Daoy (cell line): ENCODE results near the gene UGT2A1. TPM values are rescaled to one million over a fixed set of nuclear protein-coding genes. Genes with fewer than 3 reads are reported as not detected.

Experiments used
- DNase-seq: peaks from one replicate; pipeline ENCODE4 v3.0.0-alpha.2; 2015; ENCODE audit warnings: low read depth
- total RNA-seq: library from RNA; depleted of rRNA; stranded (reverse); fragments of >200 nt; shearing (Covaris generic); gene quantifications from 2 replicates; pipeline ENCODE4 v1.2.3, GENCODE V29; 2014; rRNA removed

UGT2A1 gene
- total RNA-seq, 1 experiment from 2014 or later: not detected

DNA sequence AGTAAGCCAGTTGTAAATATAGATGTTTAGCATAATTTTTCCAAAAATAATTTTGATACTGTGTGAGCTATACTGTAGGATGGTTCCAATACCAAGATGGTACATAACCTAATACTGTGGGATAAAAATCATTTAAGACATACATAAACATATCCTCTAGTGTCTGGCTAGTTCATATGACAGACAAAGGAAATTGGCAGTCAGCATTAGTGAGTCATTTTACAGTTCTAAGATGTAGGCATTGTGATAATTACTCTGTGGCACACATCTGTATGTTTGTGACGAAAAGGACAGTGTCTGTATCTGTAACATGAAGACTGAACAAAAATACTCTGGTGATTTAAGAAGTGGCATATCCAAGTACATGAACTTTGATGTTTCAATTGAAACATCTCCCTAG lies 63.2 kb downstream of the UGT2A1 start:
- DNase-seq: no peak

DNA sequence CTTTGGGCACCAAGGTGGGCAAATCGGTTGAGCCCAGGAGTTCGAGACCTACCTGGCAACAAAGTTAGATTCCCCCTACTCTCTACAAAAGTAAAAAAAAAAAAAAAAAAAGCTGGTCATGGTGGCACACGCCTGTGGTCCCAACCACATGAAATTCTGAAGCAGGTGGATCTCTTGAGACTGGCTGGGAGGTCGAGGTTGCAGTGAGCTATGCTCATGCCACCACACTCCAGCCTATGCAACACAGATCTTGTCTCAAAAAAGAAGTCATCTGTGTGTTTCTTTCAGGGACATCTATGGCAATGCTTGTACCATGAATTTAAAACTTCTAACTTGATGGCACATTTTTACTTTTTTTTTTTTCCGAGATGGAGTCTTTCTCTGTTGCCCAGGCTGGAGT lies 68.9 kb downstream of the UGT2A1 start:
- no peak for DNase-seq

DNA sequence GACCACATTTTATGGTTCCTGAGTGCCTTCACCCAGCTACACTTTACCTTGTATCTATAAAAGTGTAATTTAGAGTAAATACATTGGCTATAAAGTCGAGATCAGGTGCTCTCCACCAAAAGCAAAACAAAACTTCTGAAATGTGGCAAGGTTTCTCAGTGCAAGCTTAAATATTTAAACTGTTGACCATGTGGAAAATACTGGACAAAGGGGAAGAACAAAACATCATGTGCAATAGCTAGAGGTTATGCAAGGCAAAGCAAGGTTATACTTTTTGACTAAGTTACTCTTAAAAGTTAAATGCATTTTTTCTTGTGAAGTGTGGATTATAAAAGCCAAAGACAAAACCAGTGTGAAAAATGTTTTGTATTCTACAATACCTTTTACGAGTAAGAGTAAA lies 69.5 kb downstream of the UGT2A1 start:
- DNase-seq: no peak

DNA sequence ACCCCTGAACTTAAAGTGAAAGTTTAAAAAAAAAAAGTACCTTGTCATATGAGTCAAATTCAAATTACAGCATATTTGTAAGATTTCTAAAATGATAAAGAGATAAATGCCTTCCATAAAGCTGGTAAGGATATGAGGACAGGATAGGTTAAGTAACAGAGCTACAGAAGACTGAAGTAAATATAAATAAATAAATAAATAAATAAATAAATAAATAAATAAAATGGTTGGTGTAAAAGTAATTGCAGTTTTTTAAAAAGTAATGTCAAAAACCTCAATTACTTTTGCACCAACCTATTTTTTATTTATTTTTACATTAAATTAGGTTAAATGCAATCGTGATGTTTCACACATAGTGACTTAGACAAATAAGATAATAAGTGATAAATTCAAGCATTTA lies 75.8 kb downstream of the UGT2A1 start:
- no peak for DNase-seq

DNA sequence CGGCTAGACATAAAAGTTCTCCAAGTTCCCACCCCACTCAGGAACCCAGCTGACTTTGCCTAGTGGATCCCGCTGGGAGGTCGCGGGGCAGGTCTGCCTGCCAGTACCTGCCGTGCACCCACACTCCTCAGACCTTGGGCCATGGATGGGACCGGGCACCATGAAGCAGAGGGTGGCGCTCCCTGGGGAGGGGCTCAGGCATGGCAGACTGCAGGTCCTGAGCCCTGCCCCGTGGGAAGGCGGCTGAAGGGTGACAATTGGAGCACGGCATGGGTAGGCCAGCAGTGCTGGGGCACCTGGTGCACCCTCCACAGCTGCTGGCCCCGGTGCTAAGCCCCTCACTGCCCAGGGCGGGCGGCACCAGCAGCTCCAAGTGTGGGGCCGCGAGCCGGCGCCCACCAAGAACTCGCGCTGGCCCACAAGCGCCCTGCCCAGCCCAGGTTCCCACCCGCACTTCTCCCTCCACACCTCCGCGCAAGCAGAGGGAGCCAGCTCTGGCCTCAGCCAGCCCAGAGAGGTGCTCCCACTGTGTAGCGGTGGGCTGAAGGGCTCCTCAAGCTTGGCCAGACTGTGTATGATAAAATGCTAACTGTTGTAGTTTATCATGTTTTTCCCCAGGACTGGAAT lies 76.7 kb downstream of the UGT2A1 start:
- no peak for DNase-seq

DNA sequence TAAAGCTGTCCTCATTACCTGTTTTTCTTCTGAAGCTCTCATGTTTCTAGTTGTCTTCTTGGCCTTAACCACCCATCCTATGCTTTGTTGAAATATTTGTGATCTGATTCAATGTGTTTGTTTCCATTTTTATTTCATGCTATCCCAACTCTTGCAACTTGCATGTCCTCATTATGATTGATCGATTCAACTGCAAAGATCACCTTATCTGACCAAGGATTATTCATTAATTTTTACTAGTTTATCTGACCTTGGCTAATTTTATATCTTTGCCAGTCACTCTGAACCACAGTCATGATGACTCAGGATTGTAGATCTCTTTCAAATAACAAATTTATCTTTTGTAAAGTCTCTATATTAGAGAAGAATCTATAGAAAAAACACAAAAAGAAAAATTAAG lies 84.3 kb downstream of the UGT2A1 start:
- no peak for DNase-seq

DNA sequence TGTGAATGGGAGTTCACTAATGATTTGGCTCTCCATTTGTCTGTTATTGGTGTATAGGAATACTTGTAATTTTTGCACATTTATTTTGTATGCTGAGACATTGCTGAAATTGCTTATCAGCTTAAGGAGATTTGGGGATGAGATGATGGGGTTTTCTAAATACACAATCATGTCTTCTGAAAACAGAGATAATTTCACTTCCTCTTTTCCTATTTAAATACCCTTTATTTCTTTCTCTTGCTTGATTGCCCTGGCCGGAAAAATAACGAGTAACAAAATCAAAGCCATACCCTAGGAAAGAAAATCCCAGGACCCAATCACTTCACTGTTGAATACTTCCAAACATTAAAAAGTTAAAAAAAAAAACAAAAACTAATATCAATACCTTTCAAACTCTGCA lies 89.6 kb downstream of the UGT2A1 start:
- DNase-seq: no peak

DNA sequence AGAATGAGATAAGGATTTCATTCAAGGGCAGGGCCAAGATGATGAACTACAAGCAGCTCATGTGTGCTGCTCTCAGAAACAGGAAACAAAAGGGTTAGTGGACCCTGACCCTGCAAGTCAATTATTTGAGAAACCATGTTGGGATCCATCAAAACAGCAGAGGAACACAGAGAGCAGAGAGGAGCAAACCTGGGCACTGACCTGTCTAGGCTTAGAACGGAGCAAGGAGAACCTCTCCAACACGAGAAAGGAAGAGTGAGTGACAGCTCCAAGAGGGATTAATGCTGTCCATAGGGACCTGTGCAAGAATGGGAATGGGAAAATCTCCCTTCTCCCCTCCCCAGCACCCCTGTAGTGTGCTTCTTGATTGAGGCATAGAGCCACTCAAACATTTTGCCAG lies 103.4 kb downstream of the UGT2A1 start:
- DNase-seq: no peak

DNA sequence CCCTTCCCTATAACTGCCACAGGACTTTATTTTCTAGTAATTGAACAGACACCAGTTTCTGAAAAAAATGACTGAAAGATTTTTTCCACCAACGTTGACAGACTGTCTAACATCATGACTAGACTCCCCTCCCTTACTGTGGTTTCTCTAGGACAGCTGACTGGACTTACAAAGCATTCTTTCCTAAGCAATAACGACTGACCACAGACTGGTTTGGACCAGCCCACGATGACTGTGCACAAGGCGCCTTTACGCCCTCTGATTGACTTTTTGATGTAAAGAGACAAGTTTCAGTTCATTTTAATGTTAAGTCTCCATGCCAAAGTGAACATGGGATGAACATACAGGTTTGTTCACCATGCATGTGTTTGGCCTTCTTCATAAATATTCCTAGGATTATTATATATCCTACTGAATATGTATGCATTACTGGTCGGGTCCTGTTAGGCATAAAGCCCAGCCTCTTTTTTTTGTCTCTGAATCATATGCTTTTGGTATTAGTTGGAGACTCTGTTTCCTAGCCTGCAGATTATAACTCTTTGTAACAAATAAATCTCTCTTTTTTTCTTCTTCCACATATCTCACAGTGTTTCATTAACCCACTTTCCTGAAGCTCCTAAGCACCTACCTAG lies 106.8 kb downstream of the UGT2A1 start:
- DNase-seq: no peak

Other genes starting within 250 kb of the UGT2A1 start
- not detected in 2 replicates for gene UGT2B4, start 157.3 kb downstream of the UGT2A1 start, total RNA-seq
- gene UGT2A2, start 13.6 kb downstream of the UGT2A1 start, total RNA-seq: not detected in 2 replicates
- 0.63 and 0.74 TPM in 2 replicates for gene SULT1B1, start 107.4 kb upstream of the UGT2A1 start, total RNA-seq
- gene SULT1E1, start 206.9 kb upstream of the UGT2A1 start, total RNA-seq: 0.33 and 1.3 TPM in 2 replicates